OCI-LY1 (cell line): Measurements from ENCODE around the gene WWOX.

Experiments used
- CTCF ChIP-seq: fragments of 200-600 bp; sonication (generic), shearing (Covaris generic); IDR thresholded peaks from 2 replicates; pipeline ENCODE4 v1.5.1; 2017; ENCODE audit warnings: mild to moderate bottlenecking, antibody characterized with exemption, low read length, moderate library complexity, mixed read lengths
- EZH2 ChIP-seq: fragments of 200-600 bp; sonication (generic), shearing (Covaris generic); IDR thresholded peaks from 2 replicates; pipeline ENCODE4 v1.8.0; 2017; ENCODE audit warnings: borderline replicate concordance, mixed run types, mild to moderate bottlenecking, antibody characterized with exemption, low read length, moderate library complexity, mixed read lengths

- TF ChIP-seq CTCF (no peak), EZH2 (no peak)
These were observed 30.7 kb downstream of the WWOX start for GRCh38 chr16:78130083-78130608.
